ENCODE measurements around the gene PAPPA.

DNA sequence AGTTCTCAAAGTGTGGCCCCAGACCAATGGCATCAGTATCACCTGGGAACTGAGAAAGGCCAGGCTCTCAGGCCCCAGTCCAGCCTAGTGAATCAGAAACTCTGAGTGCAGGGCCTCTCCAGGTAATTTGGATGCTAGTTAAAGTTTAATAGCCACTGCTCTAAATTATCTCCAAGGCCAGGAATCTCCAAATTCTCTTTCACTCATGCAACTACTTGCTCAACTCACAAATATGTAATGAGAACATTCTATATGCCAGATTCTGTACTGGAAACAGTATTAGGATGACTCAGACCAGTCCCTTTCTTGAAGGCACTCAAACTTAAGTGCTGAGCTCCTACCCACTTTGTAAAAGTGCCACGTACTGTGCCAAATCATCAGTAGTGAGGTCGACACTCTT lies 84.6 kb downstream of the PAPPA start:
- TF ChIP-seq, protein P1, sequence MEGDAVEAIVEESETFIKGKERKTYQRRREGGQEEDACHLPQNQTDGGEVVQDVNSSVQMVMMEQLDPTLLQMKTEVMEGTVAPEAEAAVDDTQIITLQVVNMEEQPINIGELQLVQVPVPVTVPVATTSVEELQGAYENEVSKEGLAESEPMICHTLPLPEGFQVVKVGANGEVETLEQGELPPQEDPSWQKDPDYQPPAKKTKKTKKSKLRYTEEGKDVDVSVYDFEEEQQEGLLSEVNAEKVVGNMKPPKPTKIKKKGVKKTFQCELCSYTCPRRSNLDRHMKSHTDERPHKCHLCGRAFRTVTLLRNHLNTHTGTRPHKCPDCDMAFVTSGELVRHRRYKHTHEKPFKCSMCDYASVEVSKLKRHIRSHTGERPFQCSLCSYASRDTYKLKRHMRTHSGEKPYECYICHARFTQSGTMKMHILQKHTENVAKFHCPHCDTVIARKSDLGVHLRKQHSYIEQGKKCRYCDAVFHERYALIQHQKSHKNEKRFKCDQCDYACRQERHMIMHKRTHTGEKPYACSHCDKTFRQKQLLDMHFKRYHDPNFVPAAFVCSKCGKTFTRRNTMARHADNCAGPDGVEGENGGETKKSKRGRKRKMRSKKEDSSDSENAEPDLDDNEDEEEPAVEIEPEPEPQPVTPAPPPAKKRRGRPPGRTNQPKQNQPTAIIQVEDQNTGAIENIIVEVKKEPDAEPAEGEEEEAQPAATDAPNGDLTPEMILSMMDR (IDR thresholded peaks at IDR 0.05): no peak
- TF ChIP-seq POLR2A (IDR thresholded peaks at IDR 0.05): no peak
